ENCODE data around the gene RRAS2. TPM values are rescaled to one million over a fixed set of nuclear protein-coding genes. Genes with fewer than 3 reads are reported as not detected.
"Not testable (repeated sequence)": the region's sequence is repeated elsewhere in the genome, so short reads cannot be mapped to it uniquely, and the experiment has no call there.

The RRAS2 gene
- total RNA-seq, 1 experiment from 2014 or later, result 164 TPM

GRCh38 chr11:14253840-14254239 lies 105.1 kb downstream of the RRAS2 start (continued):
- TF ChIP-seq FOXP4 (CRISPR knock-in tag; IDR thresholded peaks at IDR 0.05) (no peak), ZNF512 (CRISPR knock-in tag; IDR thresholded peaks at IDR 0.05; ENCODE audit: borderline replicate concordance) (no peak), MLX (CRISPR knock-in tag; IDR thresholded peaks at IDR 0.05) (no peak), ZNF121 (CRISPR knock-in tag; IDR thresholded peaks at IDR 0.05) (no peak), AR (CRISPR knock-in tag; IDR thresholded peaks at IDR 0.05) (no peak)

- Mint-ChIP-seq H3K36me3 (no peaks in the 10 kb centered on the region), H3K9me3 (no peaks in the 10 kb centered on the region), H3K27me3 (ENCODE audit: low read depth) (peaks cover 8% of the 10 kb centered on the region), H3K27ac (no peak overlapping the region), H3K4me3 (no peak overlapping the region), H3K4me1 (peaks cover 9% of the 10 kb centered on the region)
- ATAC-seq, result no peak
- DNase-seq (ENCODE audit: low spot score), result no peak
- ChIA-PET CTCF (interaction anchor here (0.6 to 1.6 kb wide), 7 partner anchors 55 to 481 kb away, joined by 3 to 8 read pairs (median 4); no protein-coding TSS in a partner anchor), POLR2A (no interaction called here)
- no peak for TF ChIP-seq ATF3 (CRISPR knock-in tag; conservative IDR thresholded peaks at IDR 0.05)
Observed at GRCh38 chr11:14253421-14253820, 105.6 kb downstream of the RRAS2 start.

GRCh38 chr11:14252501-14252900 lies 106.5 kb downstream of the RRAS2 start:
- H3K27me3 Mint-ChIP-seq (ENCODE audit: low read depth); DNase-seq (ENCODE audit: low spot score); H3K4me3 Mint-ChIP-seq; POLR2A ChIA-PET; H3K36me3 Mint-ChIP-seq; H3K9me3 Mint-ChIP-seq; ATAC-seq; H3K27ac Mint-ChIP-seq: not testable (repeated sequence)
- CTCF ChIA-PET, result interaction anchor here (1.5 to 1.6 kb wide), 3 partner anchors 160 to 202 kb away, joined by 4 to 8 read pairs (median 6); no protein-coding TSS in a partner anchor
- H3K4me1 Mint-ChIP-seq, result peaks cover 18% of the 10 kb centered on the region

GRCh38 chr11:14251754-14252153 lies 107.2 kb downstream of the RRAS2 start:
- ATAC-seq (no peak), DNase-seq (ENCODE audit: low spot score) (no peak)
- Mint-ChIP-seq H3K4me3 (no peak overlapping the region), H3K9me3 (no peaks in the 10 kb centered on the region), H3K36me3 (no peaks in the 10 kb centered on the region), H3K4me1 (peaks cover 19% of the 10 kb centered on the region), H3K27me3 (ENCODE audit: low read depth) (peaks cover 4% of the 10 kb centered on the region), H3K27ac (no peak overlapping the region)
- POLR2A ChIA-PET, result no interaction called here
- CTCF ChIA-PET, result interaction anchor here (0.6 to 1.3 kb wide), 2 partner anchors 161 to 764 kb away, joined by 4 read pairs; no protein-coding TSS in a partner anchor
- TF ChIP-seq ZSCAN18 (CRISPR knock-in tag; IDR thresholded peaks at IDR 0.05) (no peak), RELA (CRISPR knock-in tag; IDR thresholded peaks at IDR 0.05; ENCODE audit: borderline replicate concordance) (no peak), ELF4 (CRISPR knock-in tag; IDR thresholded peaks at IDR 0.05; ENCODE audit: low read depth) (no peak), IRF2 (CRISPR knock-in tag; IDR thresholded peaks at IDR 0.05; ENCODE audit: borderline replicate concordance, low read depth) (no peak), FOXJ3 (CRISPR knock-in tag; IDR thresholded peaks at IDR 0.05; ENCODE audit: borderline replicate concordance) (no peak), E2F4 (CRISPR knock-in tag; IDR thresholded peaks at IDR 0.05; ENCODE audit: borderline replicate concordance, low read depth) (no peak), ZNF281 (CRISPR knock-in tag; IDR thresholded peaks at IDR 0.05) (no peak), NR2C2 (CRISPR knock-in tag; IDR thresholded peaks at IDR 0.05) (no peak)

Measured in WTC11 (cell line).